Neural cell (in vitro differentiated cells): ENCODE results near the gene ATXN2. TPM values are rescaled to one million over a fixed set of nuclear protein-coding genes. Genes with fewer than 3 reads are reported as not detected.

Experiments used
- H2AFZ ChIP-seq: fragments of 200-600, 300-800 bp; sonication (generic), shearing (Covaris generic); 2 replicates; pipeline ENCODE4 v1.6.0; 2014; ENCODE audit warnings: low read depth, mild to moderate bottlenecking, antibody characterized with exemption, low read length, moderate library complexity
- H3F3A ChIP-seq: fragments of 200-600 bp; shearing (Covaris generic); 2 replicates; pipeline ENCODE4 v1.6.1; 2016; ENCODE audit warnings: mild to moderate bottlenecking, moderate library complexity, mixed read lengths, antibody characterized with exemption, low read length; ENCODE audit not compliant: insufficient read depth, poor library complexity, severe bottlenecking
- H3K27ac ChIP-seq: fragments of 200-600, 300-800 bp; sonication (generic), shearing (Covaris generic); 2 replicates; pipeline ENCODE4 v1.5.1; 2014; ENCODE audit warnings: mild to moderate bottlenecking, low read length, moderate library complexity
- H3K27me3 ChIP-seq: fragments of 300-800, 200-600 bp; sonication (generic), shearing (Covaris generic); 2 replicates; pipeline ENCODE4 v1.6.0; 2014; ENCODE audit warnings: mild to moderate bottlenecking, low read depth, low read length, moderate library complexity; ENCODE audit not compliant: insufficient read depth
- H3K36me3 ChIP-seq: fragments of 300-800, 200-600 bp; sonication (generic), shearing (Covaris generic); 2 replicates; pipeline ENCODE4 v1.5.1; 2014; ENCODE audit warnings: mild to moderate bottlenecking, antibody characterized with exemption, low read length, moderate library complexity; ENCODE audit not compliant: insufficient read depth
- H3K4me2 ChIP-seq: fragments of 300-800, 200-600 bp; sonication (generic), shearing (Covaris generic); 2 replicates; pipeline ENCODE4 v1.6.0; 2014; ENCODE audit warnings: mild to moderate bottlenecking, low read length
- H3K4me3 ChIP-seq: fragments of 300-800, 200-600 bp; sonication (generic), shearing (Covaris generic); 2 replicates; pipeline ENCODE4 v1.5.1; 2014; ENCODE audit warnings: mild to moderate bottlenecking, low read length, moderate library complexity
- H3K79me2 ChIP-seq: fragments of 200-600 bp; shearing (Covaris generic); replicated peaks from 2 replicates; pipeline ENCODE4 v1.6.0; 2014; ENCODE audit warnings: mild to moderate bottlenecking, low read length, moderate library complexity; ENCODE audit not compliant: insufficient read depth
- H3K9ac ChIP-seq: fragments of 300-800, 200-600 bp; sonication (generic), shearing (Covaris generic); 2 replicates; pipeline ENCODE4 v1.6.1; 2016; ENCODE audit warnings: mild to moderate bottlenecking, low read length, mixed read lengths
- H3K9me2 ChIP-seq: fragments of 200-600 bp; shearing (Covaris generic); 2 replicates; pipeline ENCODE4 v1.6.1; 2016; ENCODE audit warnings: mild to moderate bottlenecking, low read length, mixed read lengths; ENCODE audit not compliant: insufficient read depth
- H3K9me3 ChIP-seq: fragments of 200-600, 300-800 bp; sonication (generic), shearing (Covaris generic); 2 replicates; pipeline ENCODE4 v1.6.1; 2016; ENCODE audit warnings: mild to moderate bottlenecking, mixed run types, low read length, moderate library complexity, mixed read lengths
- H4K20me1 ChIP-seq: fragments of 200-600 bp; shearing (Covaris generic); 2 replicates; pipeline ENCODE4 v1.6.1; 2016; ENCODE audit warnings: mild to moderate bottlenecking, mixed run types; ENCODE audit not compliant: insufficient read depth
- CTCF ChIP-seq: fragments of 450-650 bp; IDR thresholded peaks from 2 replicates; pipeline ENCODE4 v1.5.1; 2014; ENCODE audit warnings: antibody characterized with exemption, mild to moderate bottlenecking, moderate library complexity; ENCODE audit not compliant: poor library complexity, severe bottlenecking
- EP300 ChIP-seq: fragments of 450-650 bp; conservative IDR thresholded peaks from 2 replicates; pipeline ENCODE4 v1.6.1; 2014; ENCODE audit warnings: antibody characterized with exemption, mild to moderate bottlenecking, moderate library complexity; ENCODE audit not compliant: poor library complexity, severe bottlenecking
- EZH2 ChIP-seq: fragments of 200-600, 300-800 bp; shearing (Covaris generic), sonication (generic); IDR thresholded peaks from 2 replicates; pipeline ENCODE4 v1.6.1; 2014; ENCODE audit warnings: antibody characterized with exemption, low read length, borderline replicate concordance, mild to moderate bottlenecking; ENCODE audit not compliant: insufficient read depth, poor library complexity, severe bottlenecking
- MXI1 ChIP-seq: fragments of 450-650 bp; conservative IDR thresholded peaks from 2 replicates; pipeline ENCODE4 v1.6.1; 2014; ENCODE audit warnings: antibody characterized with exemption, mild to moderate bottlenecking; ENCODE audit not compliant: poor library complexity, severe bottlenecking
- POLR2AphosphoS5 ChIP-seq: IDR thresholded peaks from 2 replicates; pipeline ENCODE4 v1.6.1; 2012
- RAD21 ChIP-seq: fragments of 450-650 bp; conservative IDR thresholded peaks from 2 replicates; pipeline ENCODE4 v1.6.1; 2014; ENCODE audit warnings: antibody characterized with exemption, mild to moderate bottlenecking, moderate library complexity
- SMC3 ChIP-seq: fragments of 450-650 bp; conservative IDR thresholded peaks from 2 replicates; pipeline ENCODE4 v1.6.1; 2014; ENCODE audit warnings: antibody characterized with exemption, mild to moderate bottlenecking, moderate library complexity; ENCODE audit not compliant: poor library complexity
- TAF1 ChIP-seq: IDR thresholded peaks from 2 replicates; pipeline ENCODE4 v1.6.1; 2012; ENCODE audit warnings: low read depth
- polyA plus RNA-seq: library from polyadenylated mRNA; depleted of rRNA; stranded (reverse); fragments of >200 nt; gene quantifications from 2 replicates; pipeline ENCODE4 v1.2.3, GENCODE V29; 2014
- TF ChIP-seq, protein P1 (sequence below): IDR thresholded peaks from 2 replicates; pipeline ENCODE4 v1.6.1; 2012; ENCODE audit warnings: borderline replicate concordance

Gene ATXN2
- polyA plus RNA-seq, 1 donor from 2014 or later: 12.6 TPM

DNA sequence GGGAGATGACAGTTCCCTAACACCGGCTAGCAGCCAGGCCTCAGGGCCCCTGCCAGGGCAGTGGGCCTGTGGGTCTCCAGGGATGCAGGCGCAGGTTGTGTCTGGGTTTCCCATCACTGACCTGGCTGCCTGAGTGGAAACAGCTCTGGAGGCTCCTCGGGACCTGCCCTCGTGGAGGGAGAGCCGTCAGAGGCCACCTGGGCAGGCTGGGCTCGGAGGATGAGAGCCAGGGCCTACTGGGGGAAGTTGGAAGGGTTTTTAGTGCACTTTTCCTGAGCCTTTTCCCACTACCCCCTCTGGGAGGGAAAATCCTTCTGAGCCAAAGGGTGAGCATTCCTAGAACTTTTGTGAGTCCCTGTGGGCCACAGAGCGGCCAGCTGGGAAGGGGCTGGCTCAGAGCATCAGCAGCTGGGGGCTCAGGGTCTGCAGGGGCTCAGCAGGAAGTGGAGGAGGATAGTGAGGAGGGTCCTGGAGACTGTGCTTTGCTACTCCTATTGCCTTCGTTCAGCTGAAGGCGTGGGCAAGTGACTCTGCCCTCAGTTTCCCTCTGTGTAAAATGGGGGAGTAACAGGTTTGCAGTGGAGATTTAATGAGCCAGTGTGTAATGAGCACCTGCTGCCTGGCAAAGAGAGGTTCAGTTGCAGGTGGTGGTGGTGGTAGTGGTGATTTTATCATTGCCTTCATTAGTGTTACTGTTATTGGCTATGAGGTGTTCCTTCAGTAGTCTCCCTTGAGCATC is 191.6 kb downstream of the ATXN2 start:
- H2AFZ ChIP-seq: no peak overlapping the region
- H3K9ac ChIP-seq: peak overlapping the region; percentile 63
- H4K20me1 ChIP-seq: no peaks in the 10 kb centered on the region
- H3K4me2 ChIP-seq: no peak overlapping the region
- H3K9me3 ChIP-seq: no peaks in the 10 kb centered on the region
- no peaks in the 10 kb centered on the region for H3F3A ChIP-seq
- TF ChIP-seq MXI1: no peak
- TF ChIP-seq, protein P1, sequence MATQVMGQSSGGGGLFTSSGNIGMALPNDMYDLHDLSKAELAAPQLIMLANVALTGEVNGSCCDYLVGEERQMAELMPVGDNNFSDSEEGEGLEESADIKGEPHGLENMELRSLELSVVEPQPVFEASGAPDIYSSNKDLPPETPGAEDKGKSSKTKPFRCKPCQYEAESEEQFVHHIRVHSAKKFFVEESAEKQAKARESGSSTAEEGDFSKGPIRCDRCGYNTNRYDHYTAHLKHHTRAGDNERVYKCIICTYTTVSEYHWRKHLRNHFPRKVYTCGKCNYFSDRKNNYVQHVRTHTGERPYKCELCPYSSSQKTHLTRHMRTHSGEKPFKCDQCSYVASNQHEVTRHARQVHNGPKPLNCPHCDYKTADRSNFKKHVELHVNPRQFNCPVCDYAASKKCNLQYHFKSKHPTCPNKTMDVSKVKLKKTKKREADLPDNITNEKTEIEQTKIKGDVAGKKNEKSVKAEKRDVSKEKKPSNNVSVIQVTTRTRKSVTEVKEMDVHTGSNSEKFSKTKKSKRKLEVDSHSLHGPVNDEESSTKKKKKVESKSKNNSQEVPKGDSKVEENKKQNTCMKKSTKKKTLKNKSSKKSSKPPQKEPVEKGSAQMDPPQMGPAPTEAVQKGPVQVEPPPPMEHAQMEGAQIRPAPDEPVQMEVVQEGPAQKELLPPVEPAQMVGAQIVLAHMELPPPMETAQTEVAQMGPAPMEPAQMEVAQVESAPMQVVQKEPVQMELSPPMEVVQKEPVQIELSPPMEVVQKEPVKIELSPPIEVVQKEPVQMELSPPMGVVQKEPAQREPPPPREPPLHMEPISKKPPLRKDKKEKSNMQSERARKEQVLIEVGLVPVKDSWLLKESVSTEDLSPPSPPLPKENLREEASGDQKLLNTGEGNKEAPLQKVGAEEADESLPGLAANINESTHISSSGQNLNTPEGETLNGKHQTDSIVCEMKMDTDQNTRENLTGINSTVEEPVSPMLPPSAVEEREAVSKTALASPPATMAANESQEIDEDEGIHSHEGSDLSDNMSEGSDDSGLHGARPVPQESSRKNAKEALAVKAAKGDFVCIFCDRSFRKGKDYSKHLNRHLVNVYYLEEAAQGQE: no peak
- no peak for TF ChIP-seq EZH2
- TF ChIP-seq POLR2AphosphoS5: no peak
- TF ChIP-seq CTCF: no peak
- TF ChIP-seq TAF1: no peak
- TF ChIP-seq SMC3: no peak
- no peak for TF ChIP-seq RAD21
- TF ChIP-seq EP300: no peak
- H3K9me2 ChIP-seq: no peaks in the 10 kb centered on the region
- no peak overlapping the region for H3K27ac ChIP-seq
- no peaks in the 10 kb centered on the region for H3K36me3 ChIP-seq
- peaks cover 16% of the 10 kb centered on the region for H3K27me3 ChIP-seq
- peak overlapping the region; percentile 75 for H3K4me3 ChIP-seq
- H3K79me2 ChIP-seq: no peaks in the 10 kb centered on the region

DNA sequence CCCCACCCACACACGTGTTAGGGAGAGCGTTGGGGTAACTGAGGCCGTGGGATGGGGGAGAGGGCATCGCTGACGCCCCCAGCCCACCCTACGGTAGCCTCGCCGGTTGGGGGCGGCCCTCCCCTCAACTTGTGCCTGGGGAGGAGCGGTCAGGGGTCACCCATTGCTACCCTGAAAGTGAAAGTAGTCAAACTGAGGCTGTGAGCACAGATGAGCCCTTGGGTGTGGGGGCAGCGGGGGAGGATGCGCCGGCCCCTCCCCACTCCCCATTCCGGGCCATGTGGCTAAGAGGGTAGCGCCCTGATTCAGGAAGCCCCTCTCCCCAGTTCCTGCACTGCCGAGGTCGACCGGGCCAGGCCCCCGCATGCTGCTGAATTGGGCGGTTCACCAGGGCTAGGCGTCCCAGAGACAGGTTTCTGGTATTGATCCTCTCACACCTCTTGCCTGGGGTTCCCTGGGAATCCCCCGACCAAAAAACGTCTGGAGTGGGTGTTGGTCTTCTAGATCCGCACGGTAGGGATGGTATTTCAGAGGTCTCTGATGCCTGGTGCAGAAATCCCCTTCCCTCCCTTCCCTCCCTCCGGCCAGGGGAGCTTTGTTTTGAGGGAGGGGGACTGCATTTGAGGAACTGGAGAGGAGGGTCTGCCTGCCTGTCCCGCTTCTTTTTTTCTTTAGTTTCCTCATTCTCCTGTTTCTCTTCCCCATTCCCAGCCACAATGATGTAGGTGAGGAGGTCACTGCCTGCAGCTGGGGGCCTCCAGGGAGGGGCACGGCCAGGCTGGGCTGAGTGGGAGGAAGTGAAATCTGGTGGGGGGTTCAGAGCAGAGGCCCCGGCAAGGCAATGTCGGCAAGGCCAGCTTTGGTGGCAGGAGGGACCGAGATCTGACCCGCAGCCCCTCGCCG is 192.4 kb downstream of the ATXN2 start:
- no peaks in the 10 kb centered on the region for H3F3A ChIP-seq
- H3K27me3 ChIP-seq: peaks cover 16% of the 10 kb centered on the region
- no peaks in the 10 kb centered on the region for H3K9me3 ChIP-seq
- no peaks in the 10 kb centered on the region for H3K79me2 ChIP-seq
- peak overlapping the region; percentile 73 for H3K4me2 ChIP-seq
- H4K20me1 ChIP-seq: no peaks in the 10 kb centered on the region
- no peaks in the 10 kb centered on the region for H3K36me3 ChIP-seq
- peak overlapping the region; percentile 75 for H3K4me3 ChIP-seq
- H2AFZ ChIP-seq: no peak overlapping the region
- no peak overlapping the region for H3K27ac ChIP-seq
- peak overlapping the region; percentile 63 for H3K9ac ChIP-seq
- TF ChIP-seq, protein P1: no peak
- TF ChIP-seq SMC3 (no peak), CTCF (no peak), EP300 (no peak), EZH2 (no peak), MXI1 (no peak), RAD21 (no peak), TAF1 (no peak), POLR2AphosphoS5 (no peak)
- H3K9me2 ChIP-seq: no peaks in the 10 kb centered on the region
